Measurements from ENCODE around the gene PRKAG2.

PRKAG2 gene

GRCh38 chr7:151895631-151896031, 18.7 kb upstream of the PRKAG2 start:
- TF ChIP-seq POU2F2 (IDR thresholded peaks at IDR 0.05; ENCODE audit: low read depth, low read length) (no peak), POLR2A (IDR thresholded peaks at IDR 0.05; ENCODE audit: low read depth, low read length) (no peak), TAF1 (IDR thresholded peaks at IDR 0.05; ENCODE audit: low read depth, low read length) (no peak), PAX5 (IDR thresholded peaks at IDR 0.05; ENCODE audit: insufficient read depth, low read length, severe bottlenecking) (no peak), SPI1 (IDR thresholded peaks at IDR 0.05; ENCODE audit: low read depth, low read length) (no peak), POLR2AphosphoS5 (IDR thresholded peaks at IDR 0.05; ENCODE audit: low read depth, low read length) (no peak)
- no peak for DNase-seq (ENCODE audit: insufficient read length, low spot score)
- no peak for FAIRE-seq

- TF ChIP-seq TAF1 (IDR thresholded peaks at IDR 0.05; ENCODE audit: low read depth, low read length) (no peak), SPI1 (IDR thresholded peaks at IDR 0.05; ENCODE audit: low read depth, low read length) (no peak), PAX5 (IDR thresholded peaks at IDR 0.05; ENCODE audit: insufficient read depth, low read length, severe bottlenecking) (no peak), POLR2A (IDR thresholded peaks at IDR 0.05; ENCODE audit: low read depth, low read length) (no peak), POU2F2 (IDR thresholded peaks at IDR 0.05; ENCODE audit: low read depth, low read length) (no peak), POLR2AphosphoS5 (IDR thresholded peaks at IDR 0.05; ENCODE audit: low read depth, low read length) (no peak)
- DNase-seq (ENCODE audit: insufficient read length, low spot score) (no peak), FAIRE-seq (no peak)
Measured at GRCh38 chr7:151895008-151895630, 18.2 kb upstream of the PRKAG2 start.

GRCh38 chr7:151894111-151895007, 17.4 kb upstream of the PRKAG2 start:
- DNase-seq (ENCODE audit: insufficient read length, low spot score) (no peak), FAIRE-seq (no peak)
- no peak for TF ChIP-seq POU2F2 (IDR thresholded peaks at IDR 0.05; ENCODE audit: low read depth, low read length)
- no peak for TF ChIP-seq POLR2A (IDR thresholded peaks at IDR 0.05; ENCODE audit: low read depth, low read length)
- no peak for TF ChIP-seq POLR2AphosphoS5 (IDR thresholded peaks at IDR 0.05; ENCODE audit: low read depth, low read length)

GRCh38 chr7:151893405-151893923, 16.5 kb upstream of the PRKAG2 start:
- DNase-seq (ENCODE audit: insufficient read length, low spot score) (no peak), FAIRE-seq (no peak)
- no peak for TF ChIP-seq POU2F2 (IDR thresholded peaks at IDR 0.05; ENCODE audit: low read depth, low read length)

- DNase-seq (ENCODE audit: insufficient read length, low spot score) = no peak
- FAIRE-seq = no peak
- no peak for TF ChIP-seq POLR2AphosphoS5 (IDR thresholded peaks at IDR 0.05; ENCODE audit: low read depth, low read length)
- no peak for TF ChIP-seq SPI1 (IDR thresholded peaks at IDR 0.05; ENCODE audit: low read depth, low read length)
- no peak for TF ChIP-seq PAX5 (IDR thresholded peaks at IDR 0.05; ENCODE audit: insufficient read depth, low read length, severe bottlenecking)
- TF ChIP-seq POLR2A (IDR thresholded peaks at IDR 0.05; ENCODE audit: low read depth, low read length) = no peak
- TF ChIP-seq TAF1 (IDR thresholded peaks at IDR 0.05; ENCODE audit: low read depth, low read length) = no peak
- no peak for TF ChIP-seq POU2F2 (IDR thresholded peaks at IDR 0.05; ENCODE audit: low read depth, low read length)
Measured at GRCh38 chr7:151891753-151892152, 14.8 kb upstream of the PRKAG2 start.

- TF ChIP-seq POU2F2 (IDR thresholded peaks at IDR 0.05; ENCODE audit: low read depth, low read length) (no peak), TAF1 (IDR thresholded peaks at IDR 0.05; ENCODE audit: low read depth, low read length) (no peak), POLR2AphosphoS5 (IDR thresholded peaks at IDR 0.05; ENCODE audit: low read depth, low read length) (no peak), PAX5 (IDR thresholded peaks at IDR 0.05; ENCODE audit: insufficient read depth, low read length, severe bottlenecking) (no peak), POLR2A (IDR thresholded peaks at IDR 0.05; ENCODE audit: low read depth, low read length) (no peak), SPI1 (IDR thresholded peaks at IDR 0.05; ENCODE audit: low read depth, low read length) (no peak)
- DNase-seq (ENCODE audit: insufficient read length, low spot score) = no peak
- FAIRE-seq = no peak
Measured at GRCh38 chr7:151891182-151891581, 14.3 kb upstream of the PRKAG2 start.

- FAIRE-seq (no peak), DNase-seq (ENCODE audit: insufficient read length, low spot score) (no peak)
- no peak for TF ChIP-seq TAF1 (IDR thresholded peaks at IDR 0.05; ENCODE audit: low read depth, low read length)
Measured at GRCh38 chr7:151890355-151891004, 13.6 kb upstream of the PRKAG2 start.

- TF ChIP-seq POLR2A (IDR thresholded peaks at IDR 0.05; ENCODE audit: low read depth, low read length) (no peak), TAF1 (IDR thresholded peaks at IDR 0.05; ENCODE audit: low read depth, low read length) (no peak), PAX5 (IDR thresholded peaks at IDR 0.05; ENCODE audit: insufficient read depth, low read length, severe bottlenecking) (no peak), POU2F2 (IDR thresholded peaks at IDR 0.05; ENCODE audit: low read depth, low read length) (no peak), POLR2AphosphoS5 (IDR thresholded peaks at IDR 0.05; ENCODE audit: low read depth, low read length) (no peak), SPI1 (IDR thresholded peaks at IDR 0.05; ENCODE audit: low read depth, low read length) (no peak)
- DNase-seq (ENCODE audit: insufficient read length, low spot score) = no peak
- no peak for FAIRE-seq
Measured at GRCh38 chr7:151889406-151890354, 12.8 kb upstream of the PRKAG2 start.

Measured in GM12891 (cell line).